NCI-H187 treated with DMSO at 0.1 percent for 48 hours (cell line): Measurements from ENCODE around the gene TRIM54.
"Not testable (repeated sequence)": the region's sequence is repeated elsewhere in the genome, so short reads cannot be mapped to it uniquely, and the experiment has no call there.

Experiments used
- DNase-seq: peaks from one replicate; lab custom pipeline; 2025; lab: John Stamatoyannopoulos, UW

Gene TRIM54

DNA sequence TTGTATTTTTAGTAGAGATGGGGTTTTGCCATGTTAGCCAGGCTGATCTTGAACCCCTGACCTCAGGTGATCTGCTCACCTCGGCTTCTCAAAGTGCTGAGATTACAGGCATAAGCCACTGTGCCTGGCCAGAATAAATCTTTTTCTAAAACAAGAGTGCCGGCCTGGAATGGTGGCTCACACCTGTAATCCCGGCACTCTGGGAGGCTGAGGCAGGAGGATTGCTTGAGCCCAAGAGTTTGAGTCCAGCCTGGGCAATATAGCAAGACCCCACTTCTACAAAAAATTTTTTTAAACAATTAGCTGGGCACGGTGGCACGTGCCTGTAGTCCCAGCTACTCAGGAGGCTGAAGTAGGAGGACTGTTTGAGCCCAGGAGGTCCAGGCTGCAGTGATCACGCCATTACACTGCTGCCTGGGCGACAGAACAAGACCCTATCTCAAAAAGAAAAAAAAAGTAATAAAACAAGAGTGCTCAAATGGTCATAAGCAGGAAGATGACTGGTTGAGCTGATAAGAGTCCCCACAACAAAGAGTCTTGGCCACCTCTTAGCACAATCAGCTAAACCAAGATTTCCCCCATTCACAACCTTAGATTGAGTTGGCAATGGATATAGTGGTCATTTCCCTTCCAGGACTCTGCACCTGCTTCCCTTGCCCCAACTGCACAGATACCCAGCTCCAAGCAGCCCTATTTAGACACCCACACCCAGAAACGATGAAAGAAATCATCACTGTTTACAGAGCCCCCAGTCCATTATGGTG lies 31.8 kb downstream of the TRIM54 start:
- no peak for DNase-seq

DNA sequence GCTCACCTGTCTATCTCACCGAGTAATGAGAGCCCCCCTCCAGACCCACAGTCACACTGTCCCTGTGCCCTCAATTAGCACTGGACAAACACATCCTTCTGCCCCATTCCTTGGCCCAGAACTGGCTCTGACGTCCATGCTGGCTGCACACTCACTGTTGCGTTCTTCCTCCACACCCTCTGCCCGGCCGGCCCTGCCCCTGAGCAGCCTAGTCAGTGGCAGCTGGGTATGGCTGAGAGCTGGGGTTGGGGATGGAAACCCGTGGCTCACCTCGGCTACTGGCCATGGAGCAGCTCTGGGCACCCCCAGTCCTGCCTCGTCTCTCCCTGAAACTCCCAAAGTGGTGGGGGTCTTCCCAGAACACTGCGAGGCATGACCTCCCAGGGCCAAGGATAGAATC lies 32.5 kb downstream of the TRIM54 start:
- DNase-seq: no peak

DNA sequence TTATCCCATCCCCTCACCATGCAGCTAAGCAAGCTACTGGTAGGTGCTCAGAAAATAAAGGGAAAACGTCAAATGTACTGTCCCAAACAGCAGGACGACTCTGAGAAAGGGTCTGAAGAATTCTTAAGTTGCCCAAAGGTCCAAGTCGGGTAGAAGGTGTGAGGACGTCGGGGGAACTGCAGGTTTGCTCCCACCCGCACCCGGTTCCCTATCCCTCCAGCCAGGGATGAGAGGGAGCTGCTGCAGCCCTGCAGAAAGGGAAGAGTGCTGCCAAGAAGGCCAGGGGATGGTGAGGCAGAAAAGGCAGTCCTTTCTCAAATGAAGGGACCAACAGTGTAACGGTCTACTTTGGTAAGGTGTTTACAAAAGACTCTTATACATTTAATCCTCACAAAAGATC lies 32.9 kb downstream of the TRIM54 start:
- no peak for DNase-seq

- DNase-seq: no peak
These were observed 34.6 kb downstream of the TRIM54 start for GRCh38 chr2:27316655-27317412.

DNA sequence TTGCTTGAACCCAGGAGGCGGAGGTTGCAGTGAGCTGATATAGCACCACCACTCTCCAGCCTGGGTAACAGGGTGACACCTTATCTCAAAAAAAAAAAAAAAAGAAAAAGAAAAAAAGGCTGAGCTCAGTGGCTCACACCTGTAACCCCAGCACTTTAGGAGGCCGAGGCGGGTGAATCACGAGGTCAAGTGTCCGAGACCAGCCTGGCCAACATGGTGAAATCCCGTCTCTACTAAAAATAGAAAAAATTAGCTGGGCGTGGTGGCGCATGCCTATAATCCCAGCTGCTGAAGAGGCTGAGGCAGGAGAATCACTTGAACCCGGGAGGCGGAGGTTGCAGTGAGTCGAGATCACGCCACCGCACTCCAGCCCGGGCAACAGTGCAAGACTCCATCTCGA lies 37.6 kb downstream of the TRIM54 start:
- not testable (repeated sequence) for DNase-seq

GRCh38 chr2:27320958-27321543 lies 38.8 kb downstream of the TRIM54 start:
- no peak for DNase-seq

- DNase-seq: no peak
These were observed 40.1 kb downstream of the TRIM54 start for GRCh38 chr2:27322301-27322765.

DNA sequence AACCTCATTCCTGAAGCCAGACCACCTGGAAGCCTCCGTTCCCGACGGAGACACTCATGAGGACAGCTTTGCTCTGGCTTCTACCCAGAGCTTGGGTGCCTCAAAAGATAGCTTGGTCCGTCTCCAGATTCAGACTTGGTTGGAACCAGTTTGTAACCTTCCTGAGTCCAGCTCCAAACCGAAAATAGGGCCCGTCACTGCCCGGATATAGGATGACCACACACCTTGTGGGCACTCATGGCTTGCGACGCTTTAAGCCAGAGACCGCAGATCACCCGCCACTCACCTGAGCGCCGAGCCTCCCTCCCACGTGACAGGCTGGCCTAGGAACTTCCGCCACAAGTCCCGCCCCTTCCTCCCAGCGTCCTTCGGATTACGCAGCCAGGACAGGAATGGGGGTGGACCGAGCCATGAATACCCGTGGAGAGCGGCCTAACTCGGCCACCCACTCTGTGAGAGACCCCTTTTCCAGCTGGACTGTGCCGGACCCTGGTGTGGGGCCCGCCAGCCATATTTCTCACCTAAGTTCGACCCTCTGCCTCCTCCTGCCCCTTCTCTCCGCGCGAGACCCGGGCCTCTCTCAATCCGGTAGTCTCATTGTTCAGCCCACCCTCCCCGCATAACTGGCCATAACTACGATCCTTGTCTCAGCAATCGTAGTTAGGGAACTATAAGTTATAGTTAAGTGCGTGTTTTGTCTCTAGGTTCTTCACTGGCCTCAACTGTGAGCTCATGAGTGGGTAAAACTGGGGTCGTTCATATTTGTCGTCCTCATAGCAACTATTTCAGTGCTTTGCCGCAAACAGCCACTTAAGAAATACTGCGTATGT lies 40.8 kb downstream of the TRIM54 start, which contains the start of gene MPV17:
MPV17 (minus strand) TSS at position 332 of the 830 bp plus-strand sequence. CDS start 580 bp downstream, outside the sequence.
- peak; percentile 82 for DNase-seq

- DNase-seq: no peak
These were observed 41.5 kb downstream of the TRIM54 start for GRCh38 chr2:27323596-27324285.

DNA sequence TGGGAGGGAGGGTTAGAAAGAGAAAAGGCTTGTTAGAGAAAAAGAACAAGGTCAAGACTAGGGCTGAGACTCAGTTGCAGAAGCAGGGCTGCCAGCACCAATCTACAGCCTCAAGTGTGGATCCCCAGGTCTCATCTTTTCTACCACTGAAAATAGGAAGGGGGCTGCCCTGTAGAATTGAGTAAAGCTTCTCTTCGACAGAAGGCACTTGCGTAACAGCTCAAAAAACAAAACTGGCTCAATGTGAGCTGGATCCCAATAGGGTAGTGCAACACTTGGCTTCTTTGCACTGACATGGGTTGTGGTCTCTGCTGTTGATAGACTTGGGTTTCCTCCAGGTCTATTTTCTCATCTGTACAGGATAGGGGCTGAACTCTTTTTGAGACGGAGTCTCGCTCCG lies 42.5 kb downstream of the TRIM54 start:
- DNase-seq: no peak

- no peak for DNase-seq
These were observed 53.1 kb downstream of the TRIM54 start for GRCh38 chr2:27335311-27335710.

DNA sequence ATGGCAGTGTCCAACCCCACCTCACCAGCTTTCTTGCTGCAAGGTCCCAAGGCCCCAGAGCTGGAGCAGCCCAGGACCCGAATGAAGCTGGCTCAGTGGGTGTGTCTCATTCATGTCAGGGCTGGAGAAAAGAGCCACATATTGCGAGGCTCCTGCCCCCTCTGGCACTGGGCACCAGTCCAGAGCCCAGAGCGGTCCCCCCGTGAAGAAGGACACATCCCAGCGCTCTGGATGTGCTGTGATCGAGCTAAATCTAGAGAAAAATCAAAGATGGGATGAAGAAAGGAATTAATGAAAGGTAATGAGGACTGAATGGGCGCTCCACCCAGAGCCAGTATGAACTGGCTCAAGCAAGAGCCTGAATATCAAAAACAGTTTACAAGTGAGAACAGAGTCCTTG lies 53.9 kb downstream of the TRIM54 start:
- no peak for DNase-seq

GRCh38 chr2:27347641-27348040 lies 65.4 kb downstream of the TRIM54 start:
- no peak for DNase-seq

GRCh38 chr2:27350106-27350693 lies 68.0 kb downstream of the TRIM54 start:
- no peak for DNase-seq

DNA sequence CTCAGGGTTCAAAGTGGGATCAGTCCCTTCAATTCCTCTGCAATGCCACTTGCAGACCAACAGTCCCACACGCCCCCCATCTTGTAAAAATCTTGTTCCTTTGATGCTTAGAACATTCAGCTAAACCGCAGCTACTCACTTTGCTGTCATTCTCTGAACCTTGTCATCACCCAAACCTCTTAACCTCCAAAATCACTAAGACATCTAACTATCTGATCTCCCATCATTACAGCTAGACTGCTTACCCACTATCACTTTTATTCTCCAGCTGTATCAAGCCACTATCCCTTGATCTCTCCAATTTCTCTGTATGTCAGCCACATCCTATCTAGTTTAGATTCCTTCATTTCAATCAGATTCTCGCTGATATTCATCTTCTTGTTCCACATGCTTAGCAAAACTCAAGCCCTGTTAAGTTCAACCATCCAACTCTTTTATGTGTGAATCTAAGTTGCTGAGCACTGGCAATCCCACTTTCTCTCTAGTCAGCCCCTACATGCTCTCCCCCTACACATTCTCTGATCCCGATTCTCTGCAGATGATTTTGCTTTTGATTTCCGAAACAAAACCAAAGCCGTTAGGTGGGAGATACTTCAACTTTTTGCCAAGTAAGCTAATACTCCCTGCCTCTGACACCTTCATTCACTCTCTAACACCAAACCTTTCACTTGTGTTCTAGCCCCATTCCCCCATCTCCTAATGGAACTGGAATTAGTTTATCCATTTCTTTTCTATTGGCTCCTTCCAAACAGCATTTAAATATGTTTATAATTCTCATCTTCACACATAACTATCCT lies 69.8 kb downstream of the TRIM54 start:
- no peak for DNase-seq

DNA sequence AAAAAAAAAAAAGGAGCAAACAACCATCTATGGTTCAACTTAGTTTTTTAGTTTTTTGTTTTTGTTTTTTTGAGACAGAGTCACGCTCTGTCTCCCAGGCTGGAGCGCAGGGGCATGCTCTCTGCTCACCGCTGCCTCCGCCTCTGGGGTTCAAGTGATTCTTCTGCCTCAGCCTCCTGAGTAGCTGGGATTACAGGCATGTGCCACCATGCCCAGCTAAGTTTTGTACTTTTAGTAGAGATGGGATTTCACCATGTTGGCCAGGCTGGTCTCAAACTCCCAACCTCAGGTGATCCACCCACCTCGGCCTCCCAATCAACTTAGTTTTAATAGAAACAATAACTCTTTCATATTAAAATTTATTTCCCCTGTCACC lies 71.1 kb downstream of the TRIM54 start:
- not testable (repeated sequence) for DNase-seq

DNA sequence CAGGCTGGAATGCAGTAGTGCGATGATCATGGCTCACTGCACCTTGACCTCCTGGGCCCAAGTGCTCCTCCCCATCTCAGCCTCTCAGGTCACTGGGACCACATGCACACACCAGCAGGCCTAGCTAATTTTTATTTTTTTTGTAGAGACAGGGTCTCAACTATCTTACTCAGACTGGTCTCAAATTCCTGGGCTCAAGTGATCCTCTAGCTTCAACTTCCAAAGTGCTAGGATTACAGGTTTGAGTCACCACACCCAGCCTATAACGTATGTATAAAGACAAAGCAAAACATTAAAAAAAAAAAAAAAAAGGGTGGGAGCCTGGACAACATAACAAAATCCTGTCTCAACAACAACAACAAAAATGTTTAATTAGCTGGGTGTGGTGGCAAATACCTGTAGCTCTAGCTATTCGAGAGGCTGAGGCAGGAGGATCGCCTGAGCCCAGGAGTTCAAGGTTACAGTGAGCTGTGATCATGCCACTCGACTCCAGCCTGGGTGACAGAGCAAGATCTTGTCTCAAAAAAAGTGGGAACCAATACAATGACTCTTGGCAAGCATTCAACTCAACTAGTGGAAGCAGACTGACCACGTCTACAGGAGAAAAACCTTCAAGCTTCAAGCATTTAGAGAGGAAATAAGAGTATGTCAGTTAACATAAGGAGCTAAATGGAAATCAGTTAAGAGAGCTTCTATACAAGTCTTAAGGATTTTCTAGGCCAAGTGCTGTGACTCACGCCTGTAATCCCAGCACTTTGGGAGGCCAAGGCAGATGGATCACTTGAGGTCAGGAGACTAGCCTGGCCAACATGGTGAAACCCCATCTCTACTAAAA lies 71.8 kb downstream of the TRIM54 start:
- no peak for DNase-seq

GRCh38 chr2:27354597-27354927 lies 72.3 kb downstream of the TRIM54 start:
- no peak for DNase-seq

DNA sequence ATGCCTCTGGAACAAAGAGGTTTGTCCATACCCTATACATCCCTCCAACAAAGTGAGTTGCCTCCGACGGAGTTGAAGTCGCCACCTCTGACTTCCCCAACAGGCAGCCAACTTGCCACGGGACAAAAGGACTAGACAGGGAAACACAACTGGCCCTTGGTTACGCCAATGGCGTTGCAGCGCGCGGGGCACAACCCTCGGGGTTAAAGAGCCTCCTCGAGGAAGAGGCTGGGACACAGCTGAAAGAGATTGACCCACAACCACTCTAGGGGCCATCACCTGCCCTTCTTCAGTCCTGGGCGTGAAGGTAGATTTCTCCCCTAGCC lies 73.8 kb downstream of the TRIM54 start:
- no peak for DNase-seq
